HepG2 (cell line): ENCODE data around the gene HSPA1L. TPM values are rescaled to one million over a fixed set of nuclear protein-coding genes. Genes with fewer than 3 reads are reported as not detected.

Source experiments
- GATAD1 ChIP-seq: IDR thresholded peaks from 2 replicates; pipeline ENCODE4 v1.6.1; 2016; ENCODE audit warnings: missing genetic modification reagents, missing compliant biosample characterization
- HES4 ChIP-seq: sonication (generic); formaldehyde crosslinking; IDR thresholded peaks from 2 replicates; pipeline ENCODE4 v1.9.0; 2021; ENCODE audit warnings: mild to moderate bottlenecking, missing genetic modification reagents, borderline replicate concordance
- HHEX ChIP-seq: IDR thresholded peaks from 2 replicates; pipeline ENCODE4 v1.6.1; 2016; ENCODE audit warnings: control low read depth
- KAT8 ChIP-seq: IDR thresholded peaks from 2 replicates; pipeline ENCODE4 v1.6.1; 2016; ENCODE audit warnings: missing genetic modification reagents, missing compliant biosample characterization
- LBX2 ChIP-seq: sonication (generic); formaldehyde crosslinking; IDR thresholded peaks from 2 replicates; pipeline ENCODE4 v1.5.0; 2020; ENCODE audit warnings: missing genetic modification reagents, mild to moderate bottlenecking, borderline replicate concordance
- NCOA1 ChIP-seq: sonication (generic); formaldehyde crosslinking; IDR thresholded peaks from 2 replicates; pipeline ENCODE4 v1.9.0; 2021; ENCODE audit warnings: missing genetic modification reagents
- RBFOX2 ChIP-seq: fragments of 200-400 bp; formaldehyde crosslinking; IDR thresholded peaks from 2 replicates; pipeline ENCODE4 v1.6.1; 2017; ENCODE audit warnings: low read depth, mild to moderate bottlenecking, low read length
- TFDP2 ChIP-seq: sonication (generic); formaldehyde crosslinking; IDR thresholded peaks from 2 replicates; pipeline ENCODE4 v1.4.0; 2020; ENCODE audit warnings: missing genetic modification reagents
- YEATS2 ChIP-seq: sonication (generic); formaldehyde crosslinking; IDR thresholded peaks from 2 replicates; pipeline ENCODE4 v1.4.0; 2020; ENCODE audit warnings: missing genetic modification reagents, borderline replicate concordance
- ZFP41 ChIP-seq: sonication (generic); formaldehyde crosslinking; IDR thresholded peaks from 2 replicates; pipeline ENCODE4 v1.4.0; 2020; ENCODE audit warnings: mild to moderate bottlenecking, missing genetic modification reagents, borderline replicate concordance
- ZMAT3 ChIP-seq: sonication (generic); formaldehyde crosslinking; conservative IDR thresholded peaks from 2 replicates; pipeline ENCODE4 v1.7.0; 2021; ENCODE audit warnings: missing genetic modification reagents
- ZNF354B ChIP-seq: sonication (generic); formaldehyde crosslinking; IDR thresholded peaks from 2 replicates; pipeline ENCODE4 v1.8.0; 2022; ENCODE audit warnings: mild to moderate bottlenecking, missing genetic modification reagents
- ZNF382 ChIP-seq: sonication (generic); formaldehyde crosslinking; IDR thresholded peaks from 2 replicates; pipeline ENCODE4 v1.5.0; 2020; ENCODE audit warnings: missing genetic modification reagents, mild to moderate bottlenecking, borderline replicate concordance
- ZNF558 ChIP-seq: sonication (generic); formaldehyde crosslinking; IDR thresholded peaks from 2 replicates; pipeline ENCODE4 v1.9.0; 2022; ENCODE audit warnings: mild to moderate bottlenecking, missing genetic modification reagents, borderline replicate concordance
- ZNF570 ChIP-seq: sonication (generic); formaldehyde crosslinking; IDR thresholded peaks from 2 replicates; pipeline ENCODE4 v1.4.0; 2020; ENCODE audit warnings: mild to moderate bottlenecking, missing genetic modification reagents, borderline replicate concordance
- ZSCAN9 ChIP-seq: IDR thresholded peaks from 2 replicates; pipeline ENCODE4 v1.6.1; 2016; ENCODE audit warnings: borderline replicate concordance
- polyA plus RNA-seq, 8 experiments: library from polyadenylated mRNA; depleted of rRNA in 3 of 8; stranded (reverse) in 7 of 8; unstranded in 1 of 8; fragments of >200 nt; fragmentation: Illumina TruSeq in 4 of 8; extraction: Trizol in 4 of 8; gene quantifications; 2 replicates each; pipeline versions ENCODE4 v1.2.1 to v1.2.3, GENCODE V29; 2011 to 2016; ENCODE audit warnings: low read depth in 4 of 8, missing spikeins in 1 of 8, mixed read lengths in 1 of 8; ENCODE audit not compliant: insufficient read depth in 1 of 8
- total RNA-seq, 5 experiments: library from RNA; depleted of rRNA; stranded (reverse); fragments of >200 nt; fragmentation: Illumina TruSeq; extraction: Trizol; gene quantifications; 2 replicates each; pipeline ENCODE4 v1.2.3, GENCODE V29; 2016; ENCODE audit warnings: low read depth in 1 of 5
- TF ChIP-seq, protein P1 (sequence below): sonication (generic); formaldehyde crosslinking; IDR thresholded peaks from 2 replicates; pipeline ENCODE4 v1.8.1; 2023; ENCODE audit warnings: mild to moderate bottlenecking, missing genetic modification reagents
- TF ChIP-seq, protein P2 (sequence below): sonication (generic); formaldehyde crosslinking; IDR thresholded peaks from 2 replicates; pipeline ENCODE4 v1.4.0; 2020; ENCODE audit warnings: missing genetic modification reagents, borderline replicate concordance
- TF ChIP-seq, protein P3 (sequence below): sonication (generic); formaldehyde crosslinking; IDR thresholded peaks from 2 replicates; pipeline ENCODE4 v1.5.0; 2020; ENCODE audit warnings: mild to moderate bottlenecking, missing genetic modification reagents
- TF ChIP-seq, protein P4 (sequence below): sonication (generic); formaldehyde crosslinking; IDR thresholded peaks from 2 replicates; pipeline ENCODE4 v1.4.0; 2020; ENCODE audit warnings: missing genetic modification reagents

HSPA1L gene
- total and polyA plus RNA-seq, 2 of the 13 experiments (the other 11 are each of a cell fraction or from before 2014, with no cell fraction given), result 0.55 to 1.0 TPM

- TF ChIP-seq, protein P1, sequence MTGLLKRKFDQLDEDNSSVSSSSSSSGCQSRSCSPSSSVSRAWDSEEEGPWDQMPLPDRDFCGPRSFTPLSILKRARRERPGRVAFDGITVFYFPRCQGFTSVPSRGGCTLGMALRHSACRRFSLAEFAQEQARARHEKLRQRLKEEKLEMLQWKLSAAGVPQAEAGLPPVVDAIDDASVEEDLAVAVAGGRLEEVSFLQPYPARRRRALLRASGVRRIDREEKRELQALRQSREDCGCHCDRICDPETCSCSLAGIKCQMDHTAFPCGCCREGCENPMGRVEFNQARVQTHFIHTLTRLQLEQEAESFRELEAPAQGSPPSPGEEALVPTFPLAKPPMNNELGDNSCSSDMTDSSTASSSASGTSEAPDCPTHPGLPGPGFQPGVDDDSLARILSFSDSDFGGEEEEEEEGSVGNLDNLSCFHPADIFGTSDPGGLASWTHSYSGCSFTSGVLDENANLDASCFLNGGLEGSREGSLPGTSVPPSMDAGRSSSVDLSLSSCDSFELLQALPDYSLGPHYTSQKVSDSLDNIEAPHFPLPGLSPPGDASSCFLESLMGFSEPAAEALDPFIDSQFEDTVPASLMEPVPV (CRISPR knock-in tag), result no peak
- TF ChIP-seq ZNF558 (no peak), ZNF570 (no peak), ZNF382 (CRISPR knock-in tag) (no peak), YEATS2 (CRISPR knock-in tag) (no peak), LBX2 (CRISPR knock-in tag) (0 out of 2 replicates have a peak, but pooled peaks have one; percentile 19), ZSCAN9 (peak; percentile 50; the same call in 1 of the 2 replicates), ZNF354B (CRISPR knock-in tag) (no peak), KAT8 (CRISPR knock-in tag) (peak; percentile 8), TFDP2 (CRISPR knock-in tag) (no peak), RBFOX2 (peak; percentile 93; the same call in 1 of the 2 replicates), HES4 (CRISPR knock-in tag) (no peak), ZFP41 (CRISPR knock-in tag) (0 out of 2 replicates have a peak, but pooled peaks have one; percentile 21), HHEX (CRISPR knock-in tag) (no peak), GATAD1 (CRISPR knock-in tag) (no peak), ZMAT3 (no peak), NCOA1 (CRISPR knock-in tag) (no peak)
- TF ChIP-seq, protein P2, sequence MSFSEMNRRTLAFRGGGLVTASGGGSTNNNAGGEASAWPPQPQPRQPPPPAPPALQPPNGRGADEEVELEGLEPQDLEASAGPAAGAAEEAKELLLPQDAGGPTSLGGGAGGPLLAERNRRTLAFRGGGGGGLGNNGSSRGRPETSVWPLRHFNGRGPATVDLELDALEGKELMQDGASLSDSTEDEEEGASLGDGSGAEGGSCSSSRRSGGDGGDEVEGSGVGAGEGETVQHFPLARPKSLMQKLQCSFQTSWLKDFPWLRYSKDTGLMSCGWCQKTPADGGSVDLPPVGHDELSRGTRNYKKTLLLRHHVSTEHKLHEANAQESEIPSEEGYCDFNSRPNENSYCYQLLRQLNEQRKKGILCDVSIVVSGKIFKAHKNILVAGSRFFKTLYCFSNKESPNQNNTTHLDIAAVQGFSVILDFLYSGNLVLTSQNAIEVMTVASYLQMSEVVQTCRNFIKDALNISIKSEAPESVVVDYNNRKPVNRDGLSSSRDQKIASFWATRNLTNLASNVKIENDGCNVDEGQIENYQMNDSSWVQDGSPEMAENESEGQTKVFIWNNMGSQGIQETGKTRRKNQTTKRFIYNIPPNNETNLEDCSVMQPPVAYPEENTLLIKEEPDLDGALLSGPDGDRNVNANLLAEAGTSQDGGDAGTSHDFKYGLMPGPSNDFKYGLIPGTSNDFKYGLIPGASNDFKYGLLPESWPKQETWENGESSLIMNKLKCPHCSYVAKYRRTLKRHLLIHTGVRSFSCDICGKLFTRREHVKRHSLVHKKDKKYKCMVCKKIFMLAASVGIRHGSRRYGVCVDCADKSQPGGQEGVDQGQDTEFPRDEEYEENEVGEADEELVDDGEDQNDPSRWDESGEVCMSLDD (CRISPR knock-in tag), result peak; percentile 26; the same call in 1 of the 2 replicates
- TF ChIP-seq, protein P3, sequence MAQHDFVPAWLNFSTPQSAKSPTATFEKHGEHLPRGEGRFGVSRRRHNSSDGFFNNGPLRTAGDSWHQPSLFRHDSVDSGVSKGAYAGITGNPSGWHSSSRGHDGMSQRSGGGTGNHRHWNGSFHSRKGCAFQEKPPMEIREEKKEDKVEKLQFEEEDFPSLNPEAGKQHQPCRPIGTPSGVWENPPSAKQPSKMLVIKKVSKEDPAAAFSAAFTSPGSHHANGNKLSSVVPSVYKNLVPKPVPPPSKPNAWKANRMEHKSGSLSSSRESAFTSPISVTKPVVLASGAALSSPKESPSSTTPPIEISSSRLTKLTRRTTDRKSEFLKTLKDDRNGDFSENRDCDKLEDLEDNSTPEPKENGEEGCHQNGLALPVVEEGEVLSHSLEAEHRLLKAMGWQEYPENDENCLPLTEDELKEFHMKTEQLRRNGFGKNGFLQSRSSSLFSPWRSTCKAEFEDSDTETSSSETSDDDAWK (CRISPR knock-in tag), result no peak
- TF ChIP-seq, protein P4, sequence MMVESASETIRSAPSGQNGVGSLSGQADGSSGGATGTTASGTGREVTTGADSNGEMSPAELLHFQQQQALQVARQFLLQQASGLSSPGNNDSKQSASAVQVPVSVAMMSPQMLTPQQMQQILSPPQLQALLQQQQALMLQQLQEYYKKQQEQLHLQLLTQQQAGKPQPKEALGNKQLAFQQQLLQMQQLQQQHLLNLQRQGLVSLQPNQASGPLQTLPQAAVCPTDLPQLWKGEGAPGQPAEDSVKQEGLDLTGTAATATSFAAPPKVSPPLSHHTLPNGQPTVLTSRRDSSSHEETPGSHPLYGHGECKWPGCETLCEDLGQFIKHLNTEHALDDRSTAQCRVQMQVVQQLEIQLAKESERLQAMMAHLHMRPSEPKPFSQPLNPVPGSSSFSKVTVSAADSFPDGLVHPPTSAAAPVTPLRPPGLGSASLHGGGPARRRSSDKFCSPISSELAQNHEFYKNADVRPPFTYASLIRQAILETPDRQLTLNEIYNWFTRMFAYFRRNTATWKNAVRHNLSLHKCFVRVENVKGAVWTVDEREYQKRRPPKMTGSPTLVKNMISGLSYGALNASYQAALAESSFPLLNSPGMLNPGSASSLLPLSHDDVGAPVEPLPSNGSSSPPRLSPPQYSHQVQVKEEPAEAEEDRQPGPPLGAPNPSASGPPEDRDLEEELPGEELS, result no peak
Observed at GRCh38 chr6:31794866-31795615, 20.0 kb downstream of the HSPA1L start (continued).
